GM18951 (cell line): Measurements from ENCODE around the gene RABGAP1L.
"Not testable (repeated sequence)": the region's sequence is repeated elsewhere in the genome, so short reads cannot be mapped to it uniquely, and the experiment has no call there.

Experiments used
- POLR2A ChIP-seq: IDR thresholded peaks from 4 replicates; pipeline ENCODE4 v1.6.1; 2011; ENCODE audit warnings: mild to moderate bottlenecking; ENCODE audit not compliant: insufficient read length, insufficient read depth; ENCODE audit errors: extremely low read depth
- in situ Hi-C: fragments of 300-500 bp; cut with MboI; formaldehyde crosslinking; loops from one replicate; pipeline ENCODE4 v1.12.0; 2022; ENCODE audit warnings: low sequenced_read_pairs, mixed read lengths, inconsistent platforms; ENCODE audit not compliant: unreplicated experiment

The RABGAP1L gene

GRCh38 chr1:174159252-174160108 lies at the start of gene RABGAP1L:
Gene RABGAP1L (plus strand): TSS chr1:174159520.
- peak; percentile 86 for TF ChIP-seq POLR2A
- in situ Hi-C loops: no loop called here

- in situ Hi-C loops: no loop called here
Measured at GRCh38 chr1:174110053-174110452, 49.3 kb upstream of the RABGAP1L start.

GRCh38 chr1:174112489-174113162 lies 46.7 kb upstream of the RABGAP1L start:
- in situ Hi-C loops: no loop called here
- no peak for TF ChIP-seq POLR2A

More at GRCh38 chr1:174110053-174110452, 49.3 kb upstream of the RABGAP1L start:
- no peak for TF ChIP-seq POLR2A

DNA sequence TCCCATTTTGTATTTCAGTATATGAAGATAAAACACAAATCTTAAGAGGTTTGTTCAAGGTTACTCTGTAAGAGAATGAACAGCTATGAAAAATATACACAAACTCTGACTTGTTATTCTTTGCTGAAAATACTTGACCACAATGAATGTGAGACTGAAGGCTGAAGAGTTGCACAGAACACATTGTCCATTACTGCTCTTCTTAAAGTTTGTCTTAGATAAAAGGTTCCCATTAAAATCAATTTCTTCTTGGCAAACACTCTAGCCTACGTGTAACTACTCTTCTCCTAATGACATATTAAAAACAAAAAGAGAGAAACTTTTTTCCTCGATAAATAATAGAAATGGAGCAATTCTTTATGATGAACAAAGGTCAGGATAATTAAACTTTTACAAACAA lies 45.2 kb upstream of the RABGAP1L start:
- in situ Hi-C loops: no loop called here
- no peak for TF ChIP-seq POLR2A

DNA sequence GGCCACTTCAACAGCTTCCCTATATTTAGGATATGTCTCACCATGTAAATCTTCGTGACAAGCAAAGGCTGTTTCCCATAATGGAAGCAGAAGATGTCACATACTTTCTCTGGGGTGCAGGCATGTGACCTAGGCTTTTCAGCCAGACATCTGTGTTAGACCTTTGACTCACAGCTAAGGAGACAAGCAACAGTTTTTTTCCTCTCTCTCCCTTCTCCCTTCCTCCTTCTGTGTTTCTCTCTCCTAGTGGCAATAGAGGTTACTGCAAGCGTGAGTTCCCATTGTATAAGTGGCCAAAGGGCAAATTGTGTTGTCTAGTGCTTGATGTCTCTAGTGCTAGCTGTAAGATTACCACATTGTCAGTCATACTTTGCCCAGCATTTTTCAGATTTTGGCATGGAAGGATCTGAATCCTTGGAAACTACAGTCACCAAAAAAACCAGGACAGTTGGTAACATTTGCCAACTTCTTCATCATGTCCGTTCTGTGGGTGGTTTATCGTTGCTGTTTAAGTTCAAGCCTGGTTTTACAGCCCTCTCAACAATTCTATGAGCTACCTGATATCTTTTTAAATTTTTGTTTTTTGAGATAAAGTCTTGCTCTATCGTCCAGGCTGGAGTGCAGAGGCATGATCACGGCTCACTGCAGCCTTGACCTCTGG lies 44.4 kb upstream of the RABGAP1L start:
- in situ Hi-C loops: no loop called here
- TF ChIP-seq POLR2A: no peak

- in situ Hi-C loops: no loop called here
- no peak for TF ChIP-seq POLR2A
Measured at GRCh38 chr1:174116042-174116441, 43.3 kb upstream of the RABGAP1L start.

DNA sequence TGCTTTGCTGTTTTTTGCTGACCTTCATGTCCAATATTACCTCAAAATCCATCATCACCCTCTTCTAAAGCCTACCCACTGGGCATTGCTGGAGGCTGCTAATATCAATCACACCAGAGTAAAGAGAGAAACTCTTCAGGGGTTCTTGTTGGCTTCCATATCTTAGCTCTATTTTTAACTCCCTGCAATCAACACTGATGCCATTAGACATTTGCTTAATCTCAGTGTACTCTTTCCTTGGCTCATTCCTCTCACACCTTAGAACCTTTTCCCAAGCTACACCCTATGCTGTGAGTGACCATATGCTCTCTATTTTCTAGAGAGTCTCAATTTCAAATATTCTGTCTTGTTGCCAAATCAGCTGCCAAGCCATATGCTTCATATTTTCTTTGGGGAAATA lies 40.6 kb upstream of the RABGAP1L start:
- no peak for TF ChIP-seq POLR2A

GRCh38 chr1:174122318-174122717 lies 37.0 kb upstream of the RABGAP1L start:
- in situ Hi-C loops: not testable (repeated sequence)

More for the DNA sequence above, 40.6 kb upstream of the RABGAP1L start:
- in situ Hi-C loops: no loop called here

GRCh38 chr1:174123843-174124242 lies 35.5 kb upstream of the RABGAP1L start:
- no peak for TF ChIP-seq POLR2A
- in situ Hi-C loops: no loop called here

DNA sequence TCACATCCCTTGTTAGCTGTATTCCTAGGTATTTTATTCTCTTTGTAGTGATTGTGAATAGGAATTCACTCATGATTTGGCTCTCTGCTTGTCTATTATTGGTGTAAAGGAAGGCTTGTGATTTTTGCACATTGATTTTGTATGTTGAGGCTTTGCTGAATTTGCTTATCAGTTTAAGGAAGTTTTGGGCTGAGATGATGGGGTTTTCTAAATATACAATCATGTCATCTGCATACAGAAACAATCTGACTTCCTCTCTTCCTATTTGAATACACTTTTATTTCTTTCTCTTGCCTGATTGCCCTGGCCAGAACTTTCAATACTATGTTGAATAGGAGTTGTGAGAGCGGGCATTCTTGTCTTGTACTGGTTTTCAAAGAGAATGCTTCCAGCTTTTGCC lies 32.1 kb upstream of the RABGAP1L start:
- in situ Hi-C loops: not testable (repeated sequence)

GRCh38 chr1:174131032-174131638 lies 28.2 kb upstream of the RABGAP1L start:
- in situ Hi-C loops: no loop called here
- TF ChIP-seq POLR2A: no peak

- TF ChIP-seq POLR2A: no peak
- in situ Hi-C loops: no loop called here
Measured at GRCh38 chr1:174134003-174134659, 25.2 kb upstream of the RABGAP1L start.

DNA sequence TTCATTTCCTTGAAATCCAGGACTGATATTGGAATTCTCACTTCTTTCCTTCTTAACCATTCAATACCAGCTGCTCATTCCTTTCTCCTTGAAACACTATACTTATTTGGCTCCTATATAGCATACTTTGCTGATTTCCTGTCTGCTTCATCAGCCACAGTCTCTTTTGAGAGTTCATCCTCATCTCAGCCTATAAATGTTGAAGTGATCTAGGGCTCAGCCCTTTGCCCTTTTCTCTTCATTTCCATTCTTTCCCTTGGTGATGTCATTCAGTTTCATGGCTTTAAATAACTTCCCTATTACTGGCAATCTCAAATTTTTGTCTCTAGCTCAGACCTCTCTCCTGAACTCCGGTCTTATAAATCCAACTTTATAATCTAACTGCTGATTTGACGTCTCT lies 24.1 kb upstream of the RABGAP1L start:
- in situ Hi-C loops: no loop called here

More for the DNA sequence above, 24.1 kb upstream of the RABGAP1L start:
- TF ChIP-seq POLR2A: no peak
